ENCODE data around the gene SLC39A2.
A peak's percentile ranks its signal among the peaks of the same experiment; 100 is the strongest.
"Not testable (repeated sequence)": the region's sequence is repeated elsewhere in the genome, so short reads cannot be mapped to it uniquely, and the experiment has no call there.

The SLC39A2 gene

GRCh38 chr14:21026274-21026987, 27.3 kb downstream of the SLC39A2 start:
- no peak for DNase-seq

DNA sequence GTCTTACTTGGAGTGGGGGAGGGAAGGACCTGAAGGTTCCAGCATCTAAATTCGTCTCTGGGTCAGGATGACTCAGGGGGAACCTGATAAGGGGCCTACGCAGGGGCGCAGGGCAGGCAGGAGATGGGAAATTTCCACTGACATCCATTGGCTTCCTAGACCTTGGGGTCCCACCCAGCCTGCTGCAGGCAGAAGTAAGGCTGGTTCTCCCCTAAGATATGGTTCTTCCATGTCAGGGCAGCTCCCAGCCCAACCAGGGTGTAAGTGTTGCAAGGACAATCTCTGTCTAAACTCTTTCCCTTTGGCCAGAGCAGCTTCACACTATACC, 27.9 kb downstream of the SLC39A2 start:
- no peak for DNase-seq

- DNase-seq: no peak
These were observed 30.8 kb downstream of the SLC39A2 start, which contains the start of gene TPPP2 for GRCh38 chr14:21029917-21030316. Gene TPPP2 (plus strand): TSS chr14:21030217. CDS start chr14:21030582, 365 bp downstream.

DNA sequence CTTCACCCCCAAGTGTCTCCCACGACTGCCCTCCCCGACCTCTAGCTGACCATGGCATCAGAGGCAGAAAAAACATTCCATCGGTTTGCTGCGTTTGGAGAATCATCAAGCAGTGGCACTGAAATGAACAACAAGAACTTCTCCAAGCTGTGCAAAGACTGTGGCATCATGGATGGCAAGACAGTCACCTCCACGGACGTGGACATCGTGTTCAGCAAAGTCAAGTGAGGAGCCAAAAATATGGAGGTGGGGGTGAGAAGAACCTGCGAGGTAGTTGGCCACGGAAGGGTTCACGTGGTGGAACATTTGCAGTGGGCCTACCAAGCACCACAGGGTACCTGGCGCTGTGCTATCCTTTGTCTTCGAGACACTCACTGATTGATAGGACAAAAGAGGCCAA, 31.4 kb downstream of the SLC39A2 start:
- DNase-seq: no peak

- no peak for DNase-seq
These were observed 33.4 kb downstream of the SLC39A2 start for GRCh38 chr14:21032326-21033132.

DNA sequence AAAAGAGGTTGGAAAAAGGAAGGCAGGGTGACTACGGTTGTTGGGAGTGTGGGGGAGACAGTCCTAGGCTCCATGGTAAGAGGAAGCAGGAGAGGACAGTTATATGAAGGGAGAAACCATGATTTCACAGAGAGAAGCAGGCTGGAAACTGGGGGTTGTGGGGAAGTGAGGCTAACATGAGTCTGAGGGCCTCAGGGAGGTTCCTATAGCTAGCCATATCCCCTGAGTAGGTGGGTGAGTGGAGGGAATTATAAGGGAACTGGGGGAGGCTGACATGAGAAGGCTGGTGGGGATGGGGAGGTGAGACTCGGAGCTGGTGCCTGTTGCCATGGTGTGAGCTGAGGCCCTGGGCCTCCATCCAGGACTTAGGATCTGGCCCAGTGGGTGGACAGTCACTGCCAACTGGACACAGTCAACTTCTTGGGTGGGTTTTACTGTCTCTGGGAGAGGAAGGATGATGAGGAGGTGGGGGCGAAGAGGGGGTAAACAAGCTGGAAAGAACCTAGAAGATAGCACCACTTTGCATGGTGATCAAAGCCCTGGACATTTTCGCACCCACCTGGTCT, 34.1 kb downstream of the SLC39A2 start:
- DNase-seq: no peak

- no peak for DNase-seq
These were observed 35.6 kb downstream of the SLC39A2 start, which contains the start of gene RNASE13 for GRCh38 chr14:21034707-21035106. Gene RNASE13 (minus strand): TSS chr14:21034807. CDS start chr14:21034288, 519 bp downstream.

- DNase-seq: no peak
These were observed 37.7 kb downstream of the SLC39A2 start for GRCh38 chr14:21036751-21037150.

DNA sequence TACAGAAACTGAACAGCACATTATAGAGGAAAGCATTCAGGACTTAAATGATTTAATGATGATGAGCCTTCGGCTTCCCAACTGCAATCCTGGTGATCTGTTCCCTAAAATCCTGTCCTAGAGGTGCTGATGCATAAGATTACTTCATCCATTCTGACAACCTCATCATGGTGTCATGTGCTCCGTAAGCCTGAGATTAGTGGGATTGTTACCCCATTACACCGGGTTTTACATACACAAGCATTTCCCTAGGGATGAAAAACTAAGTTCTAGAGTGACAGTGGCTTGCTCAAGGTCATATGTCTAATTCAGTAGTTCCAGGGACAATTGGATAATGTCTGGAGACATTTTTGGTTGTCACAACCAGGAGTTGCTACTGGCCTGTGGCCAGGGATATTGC, 38.1 kb downstream of the SLC39A2 start:
- no peak for DNase-seq

- DNase-seq: no peak
These were observed 39.6 kb downstream of the SLC39A2 start for GRCh38 chr14:21038441-21039422.

DNA sequence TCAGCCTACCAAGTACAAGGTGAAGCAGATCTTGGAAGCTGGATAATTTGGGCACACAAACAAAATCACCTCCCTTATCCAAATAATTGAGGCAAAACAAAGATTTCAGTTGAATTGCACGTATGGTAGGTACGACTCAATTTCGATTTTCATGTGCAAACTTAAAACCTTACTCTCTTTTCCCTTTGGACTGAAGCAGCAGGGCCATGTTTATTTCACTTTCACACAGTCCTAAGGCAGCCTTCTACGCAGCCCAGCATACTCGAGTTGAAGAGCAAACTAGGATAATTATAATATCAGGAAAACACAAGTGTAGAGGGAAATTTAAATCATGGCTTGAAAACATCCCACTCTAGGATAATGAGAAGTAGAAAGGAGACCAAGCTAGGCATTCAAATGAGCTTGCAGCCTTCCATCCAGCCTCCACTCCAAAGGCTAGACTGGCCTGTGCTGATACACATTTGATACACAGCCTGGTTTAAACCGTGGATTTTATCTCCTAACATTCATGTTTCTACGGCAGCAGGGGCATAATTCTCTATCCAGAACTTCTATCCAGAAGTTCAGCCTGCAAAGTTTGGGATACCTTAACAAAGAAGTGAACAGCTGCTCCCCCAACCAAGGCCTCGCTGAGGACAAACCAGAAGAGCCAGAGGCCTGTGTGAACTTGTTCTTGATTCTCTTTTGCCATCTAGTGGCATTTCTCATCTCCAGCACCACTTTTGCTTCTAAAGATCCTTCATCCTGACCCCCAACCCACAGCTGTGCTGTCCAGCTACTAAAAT, 40.7 kb downstream of the SLC39A2 start:
- DNase-seq: peak in 3 of 5 donors; percentile 7 to 19 (median 16)

GRCh38 chr14:21040370-21040925, 41.4 kb downstream of the SLC39A2 start:
- DNase-seq: no peak

GRCh38 chr14:21040941-21041340, 41.8 kb downstream of the SLC39A2 start:
- not testable (repeated sequence) for DNase-seq

- DNase-seq: no peak
These were observed 42.8 kb downstream of the SLC39A2 start, which contains the start of gene RNASE7 for GRCh38 chr14:21041676-21042433. Gene RNASE7 (plus strand): TSS chr14:21042362. CDS start chr14:21042993, 631 bp downstream.

- no peak for DNase-seq
These were observed 43.8 kb downstream of the SLC39A2 start for GRCh38 chr14:21042918-21043317.

DNA sequence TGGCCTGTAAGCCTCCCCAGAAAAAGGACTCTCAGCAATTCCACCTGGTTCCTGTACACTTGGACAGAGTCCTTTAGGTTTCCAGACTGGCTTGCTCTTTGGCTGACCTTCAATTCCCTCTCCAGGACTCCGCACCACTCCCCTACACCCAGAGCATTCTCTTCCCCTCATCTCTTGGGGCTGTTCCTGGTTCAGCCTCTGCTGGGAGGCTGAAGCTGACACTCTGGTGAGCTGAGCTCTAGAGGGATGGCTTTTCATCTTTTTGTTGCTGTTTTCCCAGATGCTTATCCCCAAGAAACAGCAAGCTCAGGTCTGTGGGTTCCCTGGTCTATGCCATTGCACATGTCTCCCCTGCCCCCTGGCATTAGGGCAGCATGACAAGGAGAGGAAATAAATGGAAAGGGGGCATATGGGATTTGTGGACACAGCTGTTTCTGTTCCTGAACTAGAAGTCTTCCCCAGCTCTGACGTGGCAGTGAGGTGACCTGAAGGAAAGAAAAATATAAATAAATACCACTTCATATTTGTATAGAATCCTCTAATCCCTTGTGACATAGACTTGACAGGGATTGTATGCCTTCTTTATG, 44.4 kb downstream of the SLC39A2 start:
- DNase-seq: no peak

DNA sequence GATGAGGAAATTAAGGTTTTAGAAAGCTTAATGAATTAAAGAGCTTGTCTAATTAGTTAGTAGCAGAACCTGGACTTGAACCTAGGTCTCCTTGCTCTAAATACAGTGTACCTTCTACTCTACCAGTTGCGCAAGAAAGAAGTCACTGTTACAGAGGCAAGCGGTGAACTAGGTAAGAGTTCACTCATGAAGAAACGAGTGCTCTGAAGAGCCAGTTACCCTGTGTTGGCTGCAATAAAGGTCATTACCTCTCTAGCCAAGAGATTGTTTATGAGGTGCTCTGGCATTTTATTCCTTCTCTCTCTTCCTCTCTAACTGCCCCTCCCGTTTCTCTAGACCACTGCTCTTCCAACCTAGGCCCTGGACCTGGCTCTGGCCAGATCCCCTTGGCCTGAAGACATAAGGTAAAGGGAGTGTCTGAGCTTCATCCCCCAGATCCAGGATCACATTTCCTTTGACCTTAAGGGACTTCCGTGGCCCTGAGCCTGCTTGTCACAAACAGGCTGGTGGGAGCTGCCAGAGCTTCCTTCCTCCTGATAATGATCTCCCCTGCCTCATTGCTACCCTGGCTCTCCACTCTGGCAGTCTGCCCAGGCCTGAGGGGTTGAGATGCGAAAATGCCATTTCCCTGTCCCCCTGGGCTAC, 45.0 kb downstream of the SLC39A2 start:
- no peak for DNase-seq

GRCh38 chr14:21047378-21047781, 48.3 kb downstream of the SLC39A2 start:
- no peak for DNase-seq

DNA sequence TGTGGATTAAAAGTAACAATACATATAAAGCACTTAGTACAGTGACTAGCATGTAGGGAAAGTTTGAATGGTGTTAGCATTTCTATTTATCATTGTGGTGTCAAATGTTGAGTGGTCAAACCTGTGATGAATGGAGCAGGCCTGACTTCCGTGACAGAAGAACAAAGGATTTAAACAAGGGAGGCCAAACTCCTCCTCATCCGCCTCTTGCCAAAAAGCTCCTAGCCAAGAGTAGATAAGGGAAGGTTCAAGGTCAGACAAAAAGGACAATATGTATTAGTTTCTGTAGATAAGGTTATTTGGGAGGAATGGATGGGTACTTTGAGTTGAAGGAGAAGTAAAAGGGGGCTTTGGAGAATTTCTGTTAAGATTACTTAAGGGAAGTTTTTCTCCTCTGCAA, 49.5 kb downstream of the SLC39A2 start:
- no peak for DNase-seq
